HT1080 (cell line): ENCODE measurements around the gene CHIT1. TPM values are rescaled to one million over a fixed set of nuclear protein-coding genes. Genes with fewer than 3 reads are reported as not detected.

ENCODE experiments used
- DNase-seq: peaks from one replicate; pipeline ENCODE4 v3.0.0-alpha.2; 2015; ENCODE audit warnings: low read depth
- total RNA-seq: library from RNA; depleted of rRNA; stranded (reverse); fragments of >200 nt; shearing (Covaris generic); gene quantifications from 2 replicates; pipeline ENCODE4 v1.2.3, GENCODE V29; 2014

CHIT1 gene
- total RNA-seq, 1 experiment from 2014 or later = not detected

DNA sequence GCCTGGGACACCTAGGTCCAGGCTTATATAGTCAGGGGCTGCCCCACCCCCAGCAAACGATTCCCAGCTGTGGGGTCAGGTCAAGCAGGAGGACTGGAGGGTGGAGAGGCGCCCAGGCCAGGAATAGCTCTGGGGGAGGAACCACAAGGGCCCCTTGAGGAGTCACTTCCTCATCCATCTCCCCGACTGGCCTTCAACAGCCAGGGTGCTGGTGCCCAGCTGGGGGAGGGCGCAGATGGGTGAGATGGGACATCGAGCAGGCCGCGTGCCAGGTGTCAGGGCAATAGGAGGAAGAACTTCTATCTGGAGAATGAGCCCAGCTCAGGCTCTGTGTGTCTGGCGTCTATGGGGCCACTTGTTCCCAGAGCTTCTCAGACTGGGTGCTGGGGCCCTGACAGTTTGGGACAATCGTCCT, 53.6 kb downstream of the CHIT1 start:
- DNase-seq = no peak

DNA sequence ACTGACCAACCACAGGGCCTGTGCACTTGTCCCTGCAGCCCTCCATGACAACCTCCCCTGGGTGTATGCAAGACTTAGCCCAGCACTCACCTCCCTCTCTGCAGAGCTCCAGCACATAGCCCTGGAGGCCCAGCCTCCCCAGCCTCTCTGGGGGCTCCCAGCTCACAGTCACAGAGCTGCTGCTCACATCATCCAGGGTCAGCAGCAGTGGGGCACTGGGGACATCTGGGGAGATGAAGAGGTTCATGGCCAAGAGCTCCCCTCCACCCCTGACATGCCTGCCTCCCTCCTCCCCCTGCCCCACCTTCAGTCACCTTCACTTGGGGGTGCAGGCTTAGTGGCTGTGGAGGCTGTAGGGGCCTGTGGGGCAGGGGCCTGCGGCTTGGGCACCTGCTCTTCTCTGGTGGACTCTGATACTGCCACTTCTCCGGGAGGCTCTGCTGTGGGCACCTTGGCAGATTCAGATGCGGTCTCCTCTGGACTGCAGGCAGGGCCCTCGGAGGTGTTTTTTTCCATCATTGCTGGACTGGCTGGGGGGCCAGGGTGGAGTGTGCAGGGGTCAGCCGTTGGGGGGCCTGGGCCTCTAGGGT, 54.1 kb downstream of the CHIT1 start, which contains the start of gene MYBPH:
Gene MYBPH, minus strand, starts transcription at position 590 of the 590 bp plus-strand sequence. Its CDS starts 71 bp downstream, at position 519.
- no peak for DNase-seq

DNA sequence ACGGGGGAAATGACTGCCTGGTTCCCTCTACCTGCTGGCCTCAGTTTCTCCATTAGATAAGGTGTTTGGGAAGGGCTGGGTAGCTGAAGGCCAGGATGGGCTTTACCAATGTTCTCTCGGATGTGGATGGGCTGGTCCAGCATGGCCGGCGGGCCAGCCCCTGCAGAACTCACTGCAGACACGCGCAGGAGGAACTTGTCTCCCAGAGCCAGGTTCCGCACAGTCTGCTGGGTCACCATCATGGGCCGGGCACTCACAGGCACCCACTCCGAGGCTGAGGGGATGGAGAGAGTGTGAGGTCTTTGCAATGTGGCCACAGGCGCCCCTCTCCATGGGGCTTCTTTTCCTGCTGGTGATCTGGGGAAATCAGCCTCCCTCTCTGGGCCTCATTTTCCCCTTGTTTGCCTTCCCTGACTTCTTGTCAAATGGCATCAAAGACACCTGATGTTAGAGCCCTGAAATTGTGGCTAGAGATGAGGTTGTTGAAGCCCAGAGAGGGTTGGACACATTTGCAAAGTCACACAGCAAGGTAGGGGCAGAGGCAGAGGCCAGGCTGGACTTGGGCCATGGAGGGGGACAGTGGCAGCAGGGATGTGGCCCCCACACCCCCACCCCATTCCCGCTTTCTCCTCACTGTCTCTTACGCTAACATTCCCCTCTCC, 55.0 kb downstream of the CHIT1 start:
- no peak for DNase-seq

GRCh38 chr1:203173566-203173965, 55.9 kb downstream of the CHIT1 start:
- no peak for DNase-seq

- DNase-seq = no peak
These were observed 56.4 kb downstream of the CHIT1 start for GRCh38 chr1:203173011-203173555.

GRCh38 chr1:203172184-203173010, 57.1 kb downstream of the CHIT1 start:
- DNase-seq = peak; percentile 42

- DNase-seq = no peak
These were observed 57.9 kb downstream of the CHIT1 start for GRCh38 chr1:203171341-203172183.

DNA sequence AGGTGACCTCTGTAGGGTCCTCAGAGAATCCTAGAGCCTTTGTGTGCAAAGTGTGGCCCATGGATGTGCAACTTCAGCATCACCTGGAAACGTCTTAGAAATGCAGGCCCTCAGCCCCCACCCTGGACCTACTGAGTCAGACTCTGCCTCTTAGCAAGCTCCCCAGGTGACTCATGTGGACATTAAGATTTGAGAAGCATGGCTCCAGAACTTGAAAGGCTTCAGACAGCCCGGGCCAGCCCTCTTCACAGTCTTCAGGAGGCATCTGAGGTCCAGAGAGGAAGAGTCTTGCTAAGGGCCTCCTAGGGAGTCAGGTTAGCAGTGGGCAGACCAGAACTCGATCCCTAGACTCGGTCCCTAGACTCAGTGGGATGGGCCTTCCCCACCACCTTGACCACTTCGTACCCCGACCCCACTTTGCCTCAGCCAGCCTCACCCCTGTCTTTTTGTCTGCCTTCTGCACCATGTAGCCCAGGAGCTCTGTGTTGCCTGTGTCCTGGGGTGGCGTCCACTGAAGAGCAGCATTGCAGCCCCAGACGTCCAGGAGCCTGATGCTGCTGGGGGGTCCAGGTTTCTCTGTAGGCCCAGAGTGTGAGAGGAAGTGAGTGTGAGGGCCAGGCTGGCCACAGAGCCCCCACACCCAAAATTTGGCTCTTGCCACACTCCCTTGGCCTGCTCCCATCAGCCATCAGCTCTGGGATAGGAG, 58.7 kb downstream of the CHIT1 start:
- DNase-seq = peak; percentile 21

DNA sequence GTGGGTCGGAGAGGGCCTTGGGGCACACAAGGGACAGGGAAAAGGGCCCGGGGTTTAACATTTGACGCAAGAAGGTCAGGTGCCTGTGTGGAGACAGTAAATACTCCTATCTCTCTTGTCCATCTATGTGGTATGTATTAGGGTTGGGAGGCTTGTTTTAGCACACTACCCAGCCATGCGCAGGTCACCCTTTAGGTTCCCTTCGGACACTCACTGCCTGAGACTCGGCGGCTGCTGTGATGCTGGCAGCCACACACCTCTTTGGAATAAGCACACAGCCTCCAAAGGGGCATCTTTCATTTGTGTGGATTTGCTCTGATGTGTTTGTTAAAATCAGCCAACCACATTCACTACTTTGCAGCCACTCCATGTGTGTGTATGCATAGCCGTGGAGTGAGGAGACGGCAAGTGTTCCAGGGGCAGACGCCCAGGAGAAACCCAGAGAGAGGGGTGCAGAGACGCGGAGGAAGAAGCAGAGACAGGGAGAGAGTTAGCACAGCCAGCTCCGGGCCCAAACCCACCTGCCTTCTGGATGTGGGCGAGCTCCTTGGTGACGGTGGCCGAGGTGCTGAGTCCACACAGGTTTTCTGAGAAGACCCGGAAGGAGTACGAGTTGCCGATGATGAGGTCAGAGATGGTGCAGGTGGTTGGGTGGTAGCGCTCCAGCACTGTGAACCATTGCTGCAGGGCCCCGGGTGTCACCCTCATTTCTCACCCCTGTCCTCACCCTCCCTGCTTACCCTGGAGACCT, 59.5 kb downstream of the CHIT1 start:
- DNase-seq = no peak

GRCh38 chr1:203168991-203169390, 60.5 kb downstream of the CHIT1 start:
- DNase-seq = no peak

DNA sequence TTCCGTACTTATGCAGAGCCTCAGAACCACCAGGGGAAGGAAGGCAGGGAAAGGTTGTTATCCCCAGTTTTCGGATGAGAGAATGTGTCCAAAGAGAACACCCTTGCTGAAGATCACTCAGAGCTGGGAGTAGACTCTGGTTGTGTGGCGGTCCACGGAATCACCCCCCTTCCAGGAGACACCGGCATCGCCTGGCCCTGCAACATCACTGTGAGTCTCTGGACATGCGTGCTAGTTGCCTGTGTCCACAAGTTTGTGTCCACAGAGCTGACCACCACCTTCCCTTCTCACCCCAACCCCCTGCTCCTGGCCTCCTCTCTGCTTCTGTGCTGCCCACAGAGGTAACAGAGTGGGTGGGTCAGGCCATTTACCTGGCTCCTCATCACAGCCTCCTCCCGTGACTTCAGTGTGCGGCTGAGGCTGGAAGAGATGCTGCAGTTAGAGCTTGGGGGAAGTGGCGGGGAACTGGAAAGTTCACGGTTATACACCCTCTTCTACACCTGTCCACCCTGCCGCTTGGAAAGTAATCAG, 61.2 kb downstream of the CHIT1 start:
- DNase-seq = no peak

DNA sequence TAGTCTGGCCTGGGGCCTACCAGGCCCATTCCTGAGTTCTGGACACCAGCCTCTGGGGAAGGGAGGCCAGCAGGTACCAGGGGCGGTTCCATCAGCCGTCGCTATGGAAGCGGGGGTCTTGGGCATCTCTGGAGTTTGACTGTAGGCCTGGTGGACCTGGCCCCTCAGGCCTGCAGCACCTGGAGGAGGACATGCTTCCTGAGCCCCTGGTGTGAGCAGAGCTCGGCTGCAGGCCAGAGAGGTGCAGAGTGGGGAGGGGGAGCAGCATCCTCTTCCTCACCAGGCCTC, 61.6 kb downstream of the CHIT1 start:
- no peak for DNase-seq

GRCh38 chr1:203167026-203167912, 62.2 kb downstream of the CHIT1 start:
- peak; percentile 23 for DNase-seq

DNA sequence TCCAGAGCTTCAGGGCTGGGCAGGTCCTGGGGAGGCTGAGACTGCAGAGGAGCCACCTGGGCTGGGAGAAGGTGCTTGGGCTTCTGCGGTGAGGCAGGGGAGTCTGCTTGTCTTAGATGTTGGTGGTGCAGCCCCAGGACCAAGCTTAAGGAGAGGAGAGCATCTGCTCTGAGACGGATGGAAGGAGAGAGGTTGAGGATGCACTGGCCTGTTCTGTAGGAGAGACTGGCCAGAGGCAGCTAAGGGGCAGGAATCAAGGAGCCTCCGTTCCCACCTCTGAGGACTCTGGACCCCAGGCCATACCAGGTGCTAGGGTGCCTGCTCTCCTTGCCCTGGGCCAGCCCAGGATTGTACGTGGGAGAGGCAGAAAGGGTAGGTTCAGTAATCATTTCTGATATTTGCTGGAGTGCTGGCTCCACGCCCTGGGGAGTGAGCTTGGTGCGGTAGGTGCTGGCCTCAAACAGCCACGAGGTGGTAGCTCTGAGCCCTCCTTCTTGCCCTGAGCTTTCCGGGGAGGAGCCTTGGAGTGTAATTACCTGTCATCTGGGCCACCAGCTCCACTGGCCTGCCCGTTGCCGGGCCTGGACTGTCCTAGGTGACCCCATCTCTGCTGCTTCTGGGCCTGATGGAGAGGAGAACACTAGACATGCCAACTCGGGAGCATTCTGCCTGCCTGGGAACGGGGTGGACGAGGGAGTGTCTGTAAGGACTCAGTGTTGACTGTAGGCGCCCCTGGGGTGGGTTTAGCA, 63.1 kb downstream of the CHIT1 start:
- DNase-seq = peak; percentile 30
